ENCODE data around the gene ATG14.

GRCh38 chr14:55384536-55384935 is 27.1 kb downstream of the ATG14 start:
- TF ChIP-seq CTCF (IDR thresholded peaks at IDR 0.05) (no peak), EZH2phosphoT487 (IDR thresholded peaks at IDR 0.05) (no peak), EZH2 (IDR thresholded peaks at IDR 0.05) (no peak)
